ENCODE measurements around the gene NEURL1.

NEURL1 gene

GRCh38 chr10:103476046-103476768 is 17.3 kb upstream of the NEURL1 start:
- no peaks in the 10 kb centered on the region for H3K79me2 ChIP-seq (ENCODE audit: insufficient read depth, low read length)
- no peaks in the 10 kb centered on the region for H3K9me2 ChIP-seq (replicated peaks; ENCODE audit: insufficient read depth, low read length)
- no peak overlapping the region for H3K4me2 ChIP-seq (ENCODE audit: low read depth, low read length, poor library complexity, severe bottlenecking)
- peaks cover 6% of the 10 kb centered on the region for H3F3A ChIP-seq (ENCODE audit: insufficient read depth)
- H2AFZ ChIP-seq (ENCODE audit: low read depth, low read length, severe bottlenecking) = no peak overlapping the region
- no peaks in the 10 kb centered on the region for H3K27me3 ChIP-seq (ENCODE audit: low read length)
- no peak overlapping the region for H3K9ac ChIP-seq (ENCODE audit: low read length)
- no peaks in the 10 kb centered on the region for H3K36me3 ChIP-seq (ENCODE audit: low read length)
- TF ChIP-seq EZH2phosphoT487 (conservative IDR thresholded peaks at IDR 0.05; ENCODE audit: low read length) (no peak), CTCF (IDR thresholded peaks at IDR 0.05; ENCODE audit: insufficient read depth, low read length, poor library complexity, severe bottlenecking) (no peak)
- no peaks in the 10 kb centered on the region for H3K9me3 ChIP-seq (ENCODE audit: insufficient read depth, low read length)
- H3K4me3 ChIP-seq (ENCODE audit: insufficient read depth, low read length, poor library complexity, severe bottlenecking) = no peak overlapping the region
- H4K20me1 ChIP-seq (ENCODE audit: low read depth, low read length) = no peaks in the 10 kb centered on the region
- H3K27ac ChIP-seq (ENCODE audit: low read depth, low read length) = no peak overlapping the region

GRCh38 chr10:103478671-103479070 is 14.8 kb upstream of the NEURL1 start:
- H3K9ac ChIP-seq (ENCODE audit: low read length) = no peak overlapping the region
- H3K79me2 ChIP-seq (ENCODE audit: insufficient read depth, low read length) = no peaks in the 10 kb centered on the region
- no peaks in the 10 kb centered on the region for H3K36me3 ChIP-seq (ENCODE audit: low read length)
- no peak overlapping the region for H3K27ac ChIP-seq (ENCODE audit: low read depth, low read length)
- TF ChIP-seq CTCF (IDR thresholded peaks at IDR 0.05; ENCODE audit: insufficient read depth, low read length, poor library complexity, severe bottlenecking) (no peak), EZH2phosphoT487 (conservative IDR thresholded peaks at IDR 0.05; ENCODE audit: low read length) (no peak)
- no peaks in the 10 kb centered on the region for H3K9me2 ChIP-seq (replicated peaks; ENCODE audit: insufficient read depth, low read length)
- no peaks in the 10 kb centered on the region for H3F3A ChIP-seq (ENCODE audit: insufficient read depth)
- H4K20me1 ChIP-seq (ENCODE audit: low read depth, low read length) = no peaks in the 10 kb centered on the region
- no peak overlapping the region for H3K4me2 ChIP-seq (ENCODE audit: low read depth, low read length, poor library complexity, severe bottlenecking)
- H3K9me3 ChIP-seq (ENCODE audit: insufficient read depth, low read length) = no peaks in the 10 kb centered on the region
- H2AFZ ChIP-seq (ENCODE audit: low read depth, low read length, severe bottlenecking) = no peak overlapping the region
- no peaks in the 10 kb centered on the region for H3K27me3 ChIP-seq (ENCODE audit: low read length)
- H3K4me3 ChIP-seq (ENCODE audit: insufficient read depth, low read length, poor library complexity, severe bottlenecking) = no peak overlapping the region

GRCh38 chr10:103479135-103479534 is 14.4 kb upstream of the NEURL1 start, which contains the start of gene CALHM3:
Gene CALHM3 (minus strand): TSS chr10:103479240. CDS start chr10:103479032, 208 bp downstream.
- H3K79me2 ChIP-seq (ENCODE audit: insufficient read depth, low read length) = no peaks in the 10 kb centered on the region
- H3K27ac ChIP-seq (ENCODE audit: low read depth, low read length) = no peak within 1 kb of the TSS
- H3K9me2 ChIP-seq (replicated peaks; ENCODE audit: insufficient read depth, low read length) = no peaks in the 10 kb centered on the region
- H3F3A ChIP-seq (ENCODE audit: insufficient read depth) = no peaks in the 10 kb centered on the region
- H3K27me3 ChIP-seq (ENCODE audit: low read length) = no peaks in the 10 kb centered on the region
- no peak within 1 kb of the TSS for H2AFZ ChIP-seq (ENCODE audit: low read depth, low read length, severe bottlenecking)
- TF ChIP-seq CTCF (IDR thresholded peaks at IDR 0.05; ENCODE audit: insufficient read depth, low read length, poor library complexity, severe bottlenecking) (no peak), EZH2phosphoT487 (conservative IDR thresholded peaks at IDR 0.05; ENCODE audit: low read length) (no peak)
- H3K9ac ChIP-seq (ENCODE audit: low read length) = no peak within 1 kb of the TSS
- no peaks in the 10 kb centered on the region for H3K9me3 ChIP-seq (ENCODE audit: insufficient read depth, low read length)
- no peak within 1 kb of the TSS for H3K4me2 ChIP-seq (ENCODE audit: low read depth, low read length, poor library complexity, severe bottlenecking)
- H4K20me1 ChIP-seq (ENCODE audit: low read depth, low read length) = no peaks in the 10 kb centered on the region
- H3K36me3 ChIP-seq (ENCODE audit: low read length) = no peaks in the 10 kb centered on the region
- no peak within 1 kb of the TSS for H3K4me3 ChIP-seq (ENCODE audit: insufficient read depth, low read length, poor library complexity, severe bottlenecking)
